ENCODE measurements around the gene TPRA1. TPM values are rescaled to one million over a fixed set of nuclear protein-coding genes. Genes with fewer than 3 reads are reported as not detected.

TPRA1 gene
- total RNA-seq, 1 experiment from 2014 or later: 20.0 TPM

DNA sequence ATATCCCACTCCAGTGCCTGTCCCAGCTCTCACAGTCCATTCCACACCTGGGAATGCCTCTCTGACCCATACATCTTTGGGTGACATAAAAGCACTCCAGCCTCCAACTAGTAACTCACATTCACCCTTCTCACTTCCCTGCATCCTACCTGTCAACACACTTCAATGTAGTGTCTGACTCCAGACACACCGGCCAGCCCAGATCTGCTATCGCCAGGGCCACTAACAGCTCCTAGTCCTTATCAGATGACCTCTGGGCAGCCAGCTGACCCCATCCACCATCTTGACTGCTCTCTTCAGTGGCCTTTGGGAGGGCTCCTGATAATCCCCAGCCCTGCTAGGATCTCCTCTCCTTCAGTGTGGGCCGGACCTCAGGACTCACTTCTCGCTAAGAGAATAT lies 4.8 kb upstream of the TPRA1 start:
- Histone ChIP-seq H3K4me2 (ENCODE audit: insufficient read depth, insufficient read length, low read length) (no peak overlapping the region), H2BK5ac (ENCODE audit: insufficient read length, low read length) (no peak overlapping the region), H3K27ac (ENCODE audit: insufficient read length, low read depth, low read length) (no peak overlapping the region), H2BK120ac (ENCODE audit: low read depth, low read length, poor library complexity, severe bottlenecking) (no peak overlapping the region), H2BK15ac (ENCODE audit: low read depth, low read length) (no peak overlapping the region), H3K79me1 (ENCODE audit: insufficient read depth, low read depth, low read length, poor library complexity, severe bottlenecking) (peaks cover 6% of the 10 kb centered on the region), H3K27me3 (ENCODE audit: insufficient read depth, low read length) (no peaks in the 10 kb centered on the region), H3K23ac (ENCODE audit: insufficient read length, low read depth, low read length) (no peak overlapping the region), H2BK20ac (ENCODE audit: low read depth, low read length, poor library complexity, severe bottlenecking) (no peak overlapping the region), H3T11ph (ENCODE audit: low read length) (no peak overlapping the region), H2AFZ (ENCODE audit: low read length) (no peak overlapping the region), H2BK12ac (ENCODE audit: insufficient read length, low read depth, low read length) (no peak overlapping the region), H4K5ac (ENCODE audit: insufficient read length, low read depth, low read length) (no peak overlapping the region), H3K4me1 (ENCODE audit: insufficient read depth, low read length) (no peaks in the 10 kb centered on the region), H3K79me2 (ENCODE audit: insufficient read depth, low read length) (peaks cover 14% of the 10 kb centered on the region; the same call in 1 of the 2 replicates), H3K56ac (ENCODE audit: insufficient read length, low read depth, low read length) (no peak overlapping the region), H4K8ac (replicated peaks; ENCODE audit: insufficient read length, low read depth, low read length) (no peak overlapping the region), H3K9me3 (ENCODE audit: control insufficient read depth, low read depth, low read length) (no peaks in the 10 kb centered on the region), H3K14ac (ENCODE audit: insufficient read depth, low read length) (no peak overlapping the region), H4K20me1 (ENCODE audit: control insufficient read depth, insufficient read depth, insufficient read length) (no peaks in the 10 kb centered on the region), H3K23me2 (ENCODE audit: insufficient read length, low read depth, low read length, poor library complexity, severe bottlenecking) (peaks cover 9% of the 10 kb centered on the region), H4K91ac (ENCODE audit: insufficient read length, low read depth, low read length) (no peak overlapping the region), H3K18ac (ENCODE audit: insufficient read length, low read depth, low read length) (no peak overlapping the region), H2AK5ac (ENCODE audit: insufficient read length, low read length) (no peak overlapping the region), H3K9ac (ENCODE audit: extremely low read depth, insufficient read length, low read length) (no peak overlapping the region), H3K4ac (ENCODE audit: low read depth, low read length) (no peak overlapping the region)
- WGBS (ENCODE audit: extremely low coverage, insufficient read length, low lambda C conversion rate): no CpG with 5 or more reads among the region's 4 CpGs
- DNase-seq: no peak
- Mint-ChIP-seq H3K36me3 (ENCODE audit: insufficient read depth in 1 of 3, low read depth in 3 of 3) (peaks cover 8 to 21% (median 16%) of the 10 kb centered on the region in 3 experiments), H3K4me1 (peaks cover 26 to 29% of the 10 kb centered on the region in 2 experiments), H3K27me3 (ENCODE audit: low read depth) (peaks cover 9% of the 10 kb centered on the region), H3K4me3 (no peak overlapping the region; a peak in 1 of 5 replicates), H3K27ac (no peak overlapping the region), H3K9me3 (no peaks in the 10 kb centered on the region; a peak in 1 of 5 replicates)
- TF ChIP-seq, protein P1, sequence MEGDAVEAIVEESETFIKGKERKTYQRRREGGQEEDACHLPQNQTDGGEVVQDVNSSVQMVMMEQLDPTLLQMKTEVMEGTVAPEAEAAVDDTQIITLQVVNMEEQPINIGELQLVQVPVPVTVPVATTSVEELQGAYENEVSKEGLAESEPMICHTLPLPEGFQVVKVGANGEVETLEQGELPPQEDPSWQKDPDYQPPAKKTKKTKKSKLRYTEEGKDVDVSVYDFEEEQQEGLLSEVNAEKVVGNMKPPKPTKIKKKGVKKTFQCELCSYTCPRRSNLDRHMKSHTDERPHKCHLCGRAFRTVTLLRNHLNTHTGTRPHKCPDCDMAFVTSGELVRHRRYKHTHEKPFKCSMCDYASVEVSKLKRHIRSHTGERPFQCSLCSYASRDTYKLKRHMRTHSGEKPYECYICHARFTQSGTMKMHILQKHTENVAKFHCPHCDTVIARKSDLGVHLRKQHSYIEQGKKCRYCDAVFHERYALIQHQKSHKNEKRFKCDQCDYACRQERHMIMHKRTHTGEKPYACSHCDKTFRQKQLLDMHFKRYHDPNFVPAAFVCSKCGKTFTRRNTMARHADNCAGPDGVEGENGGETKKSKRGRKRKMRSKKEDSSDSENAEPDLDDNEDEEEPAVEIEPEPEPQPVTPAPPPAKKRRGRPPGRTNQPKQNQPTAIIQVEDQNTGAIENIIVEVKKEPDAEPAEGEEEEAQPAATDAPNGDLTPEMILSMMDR (conservative IDR thresholded peaks at IDR 0.05): no peak

Measured in H9 (cell line).